Glutamatergic neuron (in vitro differentiated cells): ENCODE data around the gene GINS2. TPM values are rescaled to one million over a fixed set of nuclear protein-coding genes. Genes with fewer than 3 reads are reported as not detected.
A peak's percentile ranks its signal among the peaks of the same experiment; 100 is the strongest.

ENCODE experiments used
- DNase-seq: peaks from one replicate; pipeline ENCODE4 v3.0.0; 2022
- H3K27ac Mint-ChIP-seq: one replicate; pipeline ENCODE4 v1.8.0; 2020; ENCODE audit warnings: mild to moderate bottlenecking, mixed read lengths, inconsistent platforms; ENCODE audit not compliant: unreplicated experiment
- H3K27me3 Mint-ChIP-seq: one replicate; pipeline ENCODE4 v1.8.0; 2020; ENCODE audit warnings: mild to moderate bottlenecking, moderate library complexity, mixed read lengths, inconsistent platforms; ENCODE audit not compliant: unreplicated experiment
- H3K36me3 Mint-ChIP-seq: one replicate; pipeline ENCODE4 v1.8.0; 2020; ENCODE audit warnings: mild to moderate bottlenecking, mixed read lengths, inconsistent platforms; ENCODE audit not compliant: unreplicated experiment
- H3K4me1 Mint-ChIP-seq: one replicate; pipeline ENCODE4 v1.8.0; 2020; ENCODE audit warnings: mild to moderate bottlenecking, low read depth, mixed read lengths, inconsistent platforms; ENCODE audit not compliant: unreplicated experiment
- H3K4me3 Mint-ChIP-seq: one replicate; pipeline ENCODE4 v1.8.0; 2020; ENCODE audit warnings: mild to moderate bottlenecking, mixed read lengths, inconsistent platforms; ENCODE audit not compliant: unreplicated experiment
- H3K9me3 Mint-ChIP-seq: one replicate; pipeline ENCODE4 v1.8.0; 2020; ENCODE audit warnings: mild to moderate bottlenecking, moderate library complexity, mixed read lengths, inconsistent platforms; ENCODE audit not compliant: unreplicated experiment
- CTCF ChIP-seq: fragments of 200-600 bp; sonication (generic); IDR thresholded peaks from one replicate; pipeline ENCODE4 v1.5.0; 2021; ENCODE audit not compliant: partially characterized antibody, unreplicated experiment
- total RNA-seq: library from RNA; stranded (reverse); fragmentation: NEBNext Ultra II Directional; extraction: Animal tissue kit (Norgen Biotek cat#: 25700); gene quantifications from one replicate; pipeline ENCODE4 v1.2.1, GENCODE V29; 2021; ENCODE audit not compliant: unreplicated experiment

Gene GINS2
- total RNA-seq, 1 donor from 2014 or later: 7.1 TPM

- Mint-ChIP-seq H3K36me3 (no peaks in the 10 kb centered on the region), H3K27me3 (peaks cover 39% of the 10 kb centered on the region), H3K4me1 (peaks cover 34% of the 10 kb centered on the region), H3K9me3 (peaks cover 33% of the 10 kb centered on the region), H3K27ac (peak overlapping the region; percentile 76), H3K4me3 (peak overlapping the region; percentile 76)
- no peak for TF ChIP-seq CTCF
- DNase-seq: no peak
Observed at GRCh38 chr16:85648805-85649204, 39.9 kb downstream of the GINS2 start.

GRCh38 chr16:85648070-85648714, 40.6 kb downstream of the GINS2 start:
- peaks cover 34% of the 10 kb centered on the region for H3K4me1 Mint-ChIP-seq
- H3K9me3 Mint-ChIP-seq: peaks cover 32% of the 10 kb centered on the region
- no peak for TF ChIP-seq CTCF
- no peak overlapping the region for H3K4me3 Mint-ChIP-seq
- peaks cover 39% of the 10 kb centered on the region for H3K27me3 Mint-ChIP-seq
- H3K27ac Mint-ChIP-seq: no peak overlapping the region
- no peak for DNase-seq
- H3K36me3 Mint-ChIP-seq: no peaks in the 10 kb centered on the region

- Mint-ChIP-seq H3K27me3 (peaks cover 31% of the 10 kb centered on the region), H3K9me3 (peaks cover 26% of the 10 kb centered on the region), H3K4me1 (peaks cover 30% of the 10 kb centered on the region), H3K27ac (no peak overlapping the region), H3K36me3 (no peaks in the 10 kb centered on the region), H3K4me3 (no peak overlapping the region)
- no peak for TF ChIP-seq CTCF
- no peak for DNase-seq
Observed at GRCh38 chr16:85646976-85647375, 41.8 kb downstream of the GINS2 start.

- peak overlapping the region; percentile 85 for H3K27ac Mint-ChIP-seq
- H3K36me3 Mint-ChIP-seq: no peaks in the 10 kb centered on the region
- no peak for DNase-seq
- no peak for TF ChIP-seq CTCF
- H3K9me3 Mint-ChIP-seq: peaks cover 28% of the 10 kb centered on the region
- peak overlapping the region; percentile 30 for H3K4me3 Mint-ChIP-seq
- H3K27me3 Mint-ChIP-seq: peaks cover 30% of the 10 kb centered on the region
- peaks cover 28% of the 10 kb centered on the region for H3K4me1 Mint-ChIP-seq
Observed at GRCh38 chr16:85646358-85646907, 42.3 kb downstream of the GINS2 start.

GRCh38 chr16:85645021-85645589, 43.6 kb downstream of the GINS2 start:
- TF ChIP-seq CTCF: no peak
- Mint-ChIP-seq H3K36me3 (no peaks in the 10 kb centered on the region), H3K9me3 (peaks cover 31% of the 10 kb centered on the region), H3K27ac (no peak overlapping the region), H3K4me1 (peaks cover 28% of the 10 kb centered on the region), H3K4me3 (no peak overlapping the region), H3K27me3 (peaks cover 37% of the 10 kb centered on the region)
- no peak for DNase-seq
